PC-3 (cell line): ENCODE measurements around the gene MRPS18B. TPM values are rescaled to one million over a fixed set of nuclear protein-coding genes. Genes with fewer than 3 reads are reported as not detected.

Experiments
- ATAC-seq: fragments of 200-7000 bp; cut with Tn5 transposase; 2 replicates; pipeline ENCODE4 v1.9.1; 2020; ENCODE audit warnings: mild to moderate bottlenecking, moderate library complexity
- BruUV-seq: library from RNA; stranded (reverse); fragments of 400-500 nt; replicated peaks from 2 replicates; lab custom pipeline; 2021; lab: Mats Ljungman, UMichigan
- CTCF ChIA-PET: fragments of 300-600 bp; sonication (Branson Sonifier 250); formaldehyde crosslinking; loops from one replicate; lab custom pipeline; 2022; ENCODE audit warnings: antibody characterized with exemption; lab: Charles Lee
- POLR2A ChIA-PET: fragments of 300-600 bp; sonication (Branson Sonifier 250); formaldehyde crosslinking; loops from one replicate; lab custom pipeline; 2022; ENCODE audit warnings: antibody characterized with exemption; ENCODE audit not compliant: unreplicated experiment; lab: Charles Lee
- DNase-seq: peaks from one replicate; pipeline ENCODE4 v3.0.0-alpha.2; 2015
- H2AFZ ChIP-seq: fragments of 300-600 bp; sonication (generic); 2 replicates; pipeline ENCODE4 v1.6.0; 2016; ENCODE audit warnings: antibody characterized with exemption, low read length
- H3F3A ChIP-seq: fragments of 300-600 bp; sonication (generic); one replicate; pipeline ENCODE4 v1.6.0; 2017; ENCODE audit warnings: antibody characterized with exemption, low read length, control low read depth, mild to moderate bottlenecking; ENCODE audit not compliant: unreplicated experiment
- H3K27ac ChIP-seq: fragments of 300-600 bp; sonication (generic); 2 replicates; pipeline ENCODE4 v1.5.1; 2016; ENCODE audit warnings: mild to moderate bottlenecking, low read length
- H3K27me3 ChIP-seq: fragments of 300-600 bp; sonication (generic); 2 replicates; pipeline ENCODE4 v1.6.1; 2016; ENCODE audit warnings: low read length, mixed read lengths
- H3K36me3 ChIP-seq: fragments of 300-600 bp; sonication (generic); 2 replicates; pipeline ENCODE4 v1.6.1; 2016; ENCODE audit warnings: low read depth, mixed run types, low read length, mixed read lengths
- H3K4me1 ChIP-seq: fragments of 300-600 bp; sonication (generic); 2 replicates; pipeline ENCODE4 v1.5.1; 2016; ENCODE audit warnings: low read length; ENCODE audit not compliant: insufficient read depth
- H3K4me2 ChIP-seq: fragments of 300-600 bp; sonication (generic); 2 replicates; pipeline ENCODE4 v1.6.0; 2016; ENCODE audit warnings: low read length
- H3K4me3 ChIP-seq: fragments of 300-600 bp; sonication (generic); 2 replicates; pipeline ENCODE4 v1.5.1; 2016; ENCODE audit warnings: mild to moderate bottlenecking, low read length, mixed read lengths
- H3K79me2 ChIP-seq: fragments of 300-600 bp; sonication (generic); 2 replicates; pipeline ENCODE4 v1.6.1; 2017; ENCODE audit warnings: low read length, mixed read lengths
- H3K9ac ChIP-seq: fragments of 300-600 bp; sonication (generic); 2 replicates; pipeline ENCODE4 v1.6.0; 2016; ENCODE audit warnings: mild to moderate bottlenecking, low read length
- H3K9me2 ChIP-seq: fragments of 300-600 bp; sonication (generic); replicated peaks from 2 replicates; pipeline ENCODE4 v1.6.1; 2016; ENCODE audit warnings: mixed run types, low read length, mixed read lengths
- H3K9me3 ChIP-seq: fragments of 300-600 bp; sonication (generic); 2 replicates; pipeline ENCODE4 v1.6.1; 2016; ENCODE audit warnings: low read length, mixed read lengths
- H4K20me1 ChIP-seq: fragments of 300-600 bp; sonication (generic); 2 replicates; pipeline ENCODE4 v1.6.1; 2016; ENCODE audit warnings: low read length, mixed read lengths
- EZH2 ChIP-seq: fragments of 300-600 bp; sonication (generic); IDR thresholded peaks from one replicate; pipeline ENCODE4 v1.6.1; 2017; ENCODE audit warnings: antibody characterized with exemption, mild to moderate bottlenecking, low read length; ENCODE audit not compliant: unreplicated experiment
- EZH2phosphoT487 ChIP-seq: fragments of 300-600 bp; sonication (generic); IDR thresholded peaks from 2 replicates; pipeline ENCODE4 v1.6.1; 2018; ENCODE audit warnings: mild to moderate bottlenecking, antibody characterized with exemption, low read length, borderline replicate concordance
- intact Hi-C: fragments of 100-400 bp; cut with micrococcal nuclease; formaldehyde crosslinking; loops from 2 replicates; pipeline ENCODE4 v1.9.0; 2023
- total RNA-seq: library from RNA; depleted of rRNA; stranded (reverse); fragments of >200 nt; gene quantifications from 2 replicates; pipeline ENCODE4 v1.2.3, GENCODE V29; 2014
- TF ChIP-seq, protein P1 (sequence below): fragments of 300-600 bp; sonication (generic); conservative IDR thresholded peaks from 2 replicates; pipeline ENCODE4 v1.5.1; 2017; ENCODE audit warnings: antibody characterized with exemption, low read depth, mild to moderate bottlenecking, low read length

The MRPS18B gene
- total RNA-seq, 1 experiment from 2014 or later, result 91.0 TPM

DNA sequence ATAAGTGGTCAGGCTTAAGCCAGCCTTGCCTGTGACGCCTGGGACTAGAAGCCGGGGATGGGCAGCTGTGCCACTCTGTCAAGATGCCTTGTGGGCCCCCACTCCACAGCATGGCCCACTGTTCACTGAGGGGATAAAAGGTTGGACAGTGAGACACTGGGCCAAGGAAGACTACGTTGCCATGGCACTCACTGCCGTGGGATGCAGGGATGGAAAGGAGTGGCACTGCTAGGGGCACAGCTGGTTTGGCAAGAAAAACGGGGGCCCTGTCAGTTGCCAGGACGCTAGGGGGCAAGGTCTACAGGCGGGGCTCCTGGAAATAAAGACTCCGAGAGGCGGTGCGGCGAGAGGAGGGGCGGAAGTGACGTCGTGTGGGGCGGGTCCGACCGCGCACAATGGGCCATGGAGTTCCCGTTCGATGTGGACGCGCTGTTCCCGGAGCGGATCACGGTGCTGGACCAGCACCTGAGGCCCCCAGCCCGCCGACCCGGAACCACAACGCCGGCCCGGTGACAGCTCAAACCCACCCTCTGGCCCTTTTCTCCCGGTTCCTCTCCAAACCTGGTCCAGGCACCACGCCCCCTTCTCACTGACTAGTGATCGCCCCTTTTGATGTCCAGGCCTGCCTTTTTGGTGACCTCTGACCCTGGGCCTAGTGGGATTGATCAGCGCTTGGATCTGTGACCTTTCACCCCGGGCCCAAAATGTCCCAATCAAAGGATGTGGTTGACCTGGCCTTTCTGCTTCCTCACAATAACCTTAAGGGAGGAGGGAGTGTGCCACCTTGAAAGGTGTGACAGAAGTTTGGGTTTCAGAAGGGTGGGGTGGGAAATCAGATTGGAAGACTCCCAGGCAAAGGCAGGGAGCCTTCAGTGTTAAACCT is 9.1 kb downstream of the MRPS18B start, which contains the start of gene ATAT1:
Gene ATAT1, plus strand, starts transcription at position 391 of the 883 bp plus-strand sequence.
- intact Hi-C loops, result no loop called here
- H3K9ac ChIP-seq, result peak within 1 kb of the TSS; percentile 65
- peaks cover 4% of the 10 kb centered on the region; the same call in 1 of the 2 replicates for H3K4me1 ChIP-seq
- H3K4me3 ChIP-seq, result peak within 1 kb of the TSS; percentile 61
- no peaks in the 10 kb centered on the region for H3F3A ChIP-seq
- H3K4me2 ChIP-seq, result peak within 1 kb of the TSS; percentile 75
- DNase-seq, result peak; percentile 60
- peak within 1 kb of the TSS; percentile 18; the same call in 1 of the 2 replicates for H3K27ac ChIP-seq
- peak within 1 kb of the TSS; percentile 47 for H2AFZ ChIP-seq
- no peaks in the 10 kb centered on the region for H3K9me3 ChIP-seq
- H3K79me2 ChIP-seq, result no peaks in the 10 kb centered on the region
- ChIA-PET POLR2A (no interaction called here), CTCF (no interaction called here)
- H3K36me3 ChIP-seq, result peaks cover 22% of the 10 kb centered on the region
- no peak for TF ChIP-seq EZH2phosphoT487
- no peak for TF ChIP-seq EZH2
- TF ChIP-seq, protein P1, sequence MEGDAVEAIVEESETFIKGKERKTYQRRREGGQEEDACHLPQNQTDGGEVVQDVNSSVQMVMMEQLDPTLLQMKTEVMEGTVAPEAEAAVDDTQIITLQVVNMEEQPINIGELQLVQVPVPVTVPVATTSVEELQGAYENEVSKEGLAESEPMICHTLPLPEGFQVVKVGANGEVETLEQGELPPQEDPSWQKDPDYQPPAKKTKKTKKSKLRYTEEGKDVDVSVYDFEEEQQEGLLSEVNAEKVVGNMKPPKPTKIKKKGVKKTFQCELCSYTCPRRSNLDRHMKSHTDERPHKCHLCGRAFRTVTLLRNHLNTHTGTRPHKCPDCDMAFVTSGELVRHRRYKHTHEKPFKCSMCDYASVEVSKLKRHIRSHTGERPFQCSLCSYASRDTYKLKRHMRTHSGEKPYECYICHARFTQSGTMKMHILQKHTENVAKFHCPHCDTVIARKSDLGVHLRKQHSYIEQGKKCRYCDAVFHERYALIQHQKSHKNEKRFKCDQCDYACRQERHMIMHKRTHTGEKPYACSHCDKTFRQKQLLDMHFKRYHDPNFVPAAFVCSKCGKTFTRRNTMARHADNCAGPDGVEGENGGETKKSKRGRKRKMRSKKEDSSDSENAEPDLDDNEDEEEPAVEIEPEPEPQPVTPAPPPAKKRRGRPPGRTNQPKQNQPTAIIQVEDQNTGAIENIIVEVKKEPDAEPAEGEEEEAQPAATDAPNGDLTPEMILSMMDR, result no peak
- H4K20me1 ChIP-seq, result no peaks in the 10 kb centered on the region
- no peaks in the 10 kb centered on the region for H3K27me3 ChIP-seq
- no peaks in the 10 kb centered on the region for H3K9me2 ChIP-seq
- BruUV-seq, result TSS peak; percentile 45
- ATAC-seq, result peak; percentile 85

DNA sequence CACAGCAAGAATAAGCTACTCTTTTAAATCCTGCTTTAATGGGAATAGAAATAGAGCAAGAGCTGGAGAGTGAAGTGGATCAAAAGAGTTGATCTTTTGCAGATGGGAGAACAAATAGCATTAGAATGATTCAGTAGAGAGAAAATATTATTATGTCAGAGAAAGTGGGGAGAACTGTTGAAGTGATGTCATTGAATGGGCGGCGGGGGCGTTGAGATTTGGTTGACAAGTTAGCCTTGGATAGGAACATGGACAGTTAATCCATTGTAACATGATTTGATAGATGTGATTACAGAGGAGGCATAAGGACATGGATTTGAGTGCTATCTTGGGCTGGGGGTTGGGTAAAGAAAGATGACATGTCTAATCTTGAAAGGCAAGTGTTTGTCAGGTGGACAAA is 18.2 kb downstream of the MRPS18B start:
- no peaks in the 10 kb centered on the region for H3F3A ChIP-seq
- intact Hi-C loops, result no loop called here
- no peaks in the 10 kb centered on the region for H3K79me2 ChIP-seq
- no peaks in the 10 kb centered on the region for H3K9me2 ChIP-seq
- TF ChIP-seq EZH2phosphoT487 (no peak), EZH2 (no peak)
- POLR2A ChIA-PET, result no interaction called here
- ATAC-seq, result no peak
- CTCF ChIA-PET, result no interaction called here
- no peak overlapping the region for H3K4me2 ChIP-seq
- no peak for DNase-seq
- H3K9ac ChIP-seq, result no peak overlapping the region
- H3K27ac ChIP-seq, result no peak overlapping the region
- no peaks in the 10 kb centered on the region for H4K20me1 ChIP-seq
- peaks cover 10% of the 10 kb centered on the region for H3K36me3 ChIP-seq
- H3K27me3 ChIP-seq, result no peaks in the 10 kb centered on the region
- no peak overlapping the region for H3K4me3 ChIP-seq
- BruUV-seq, result no TSS peak
- peaks cover 7% of the 10 kb centered on the region; the same call in 1 of the 2 replicates for H3K4me1 ChIP-seq
- H3K9me3 ChIP-seq, result no peaks in the 10 kb centered on the region
- no peak overlapping the region for H2AFZ ChIP-seq

DNA sequence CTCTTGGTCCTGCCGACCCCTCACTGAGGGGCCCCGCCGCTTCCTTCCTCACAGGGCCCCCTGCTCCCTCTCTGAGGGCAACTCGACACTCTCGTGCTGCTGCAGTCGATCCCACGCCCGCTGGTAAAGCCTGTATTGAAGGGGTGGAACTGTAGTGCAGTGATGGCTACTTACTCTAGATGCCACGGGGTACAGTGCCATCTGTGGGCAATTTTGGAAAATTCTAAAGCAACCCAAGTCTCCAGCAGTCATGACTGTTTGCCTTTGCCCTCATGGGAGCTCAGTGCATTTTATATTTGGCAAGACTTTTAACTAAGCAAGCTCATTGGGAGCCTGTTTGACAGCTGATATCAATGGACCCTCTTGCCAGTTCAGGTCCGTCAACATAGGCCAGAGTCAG is 22.8 kb downstream of the MRPS18B start:
- no peaks in the 10 kb centered on the region for H3K79me2 ChIP-seq
- TF ChIP-seq, protein P1, result peak; percentile 42; the same call in 1 of the 2 replicates
- no peak for TF ChIP-seq EZH2phosphoT487
- TF ChIP-seq EZH2, result no peak
- no peaks in the 10 kb centered on the region for H3K9me3 ChIP-seq
- H3F3A ChIP-seq, result no peaks in the 10 kb centered on the region
- CTCF ChIA-PET, result interaction anchor here (0.6 kb wide), 1 partner anchor 90 kb away, joined by 3 read pairs; no protein-coding TSS in a partner anchor
- no peaks in the 10 kb centered on the region for H3K4me1 ChIP-seq
- no peaks in the 10 kb centered on the region for H3K9me2 ChIP-seq
- no peak overlapping the region for H3K4me3 ChIP-seq
- no peak overlapping the region for H3K4me2 ChIP-seq
- no peaks in the 10 kb centered on the region for H3K27me3 ChIP-seq
- ATAC-seq, result peak; percentile 80
- intact Hi-C loops, result no loop called here
- no TSS peak for BruUV-seq
- H2AFZ ChIP-seq, result no peak overlapping the region
- no peak overlapping the region for H3K27ac ChIP-seq
- no peak overlapping the region for H3K9ac ChIP-seq
- H3K36me3 ChIP-seq, result peaks cover 7% of the 10 kb centered on the region
- peak; percentile 26 for DNase-seq
- POLR2A ChIA-PET, result no interaction called here
- H4K20me1 ChIP-seq, result no peaks in the 10 kb centered on the region
